Right lobe of liver (tissue), 6 donors: ENCODE data around the gene EYA3. TPM values are rescaled to one million over a fixed set of nuclear protein-coding genes. Genes with fewer than 3 reads are reported as not detected.

Source experiments
- ATAC-seq, 4 donors: fragments of 200-7000 bp; cut with Tn5 transposase; one replicate each; pipeline ENCODE4 v1.9.1; 2020; ENCODE audit warnings: mild to moderate bottlenecking in 4 of 4, moderate library complexity in 4 of 4
- DNase-seq, 3 donors: peaks; one replicate each; pipeline ENCODE4 v3.0.0-alpha.2; 2020
- H3K27ac ChIP-seq, 3 donors: fragments of 200-600 bp; one replicate each; pipeline ENCODE4 v1.8.0; 2022
- H3K27me3 ChIP-seq, 2 donors: fragments of 200-600 bp; one replicate each; pipeline ENCODE4 v1.8.0; 2022
- H3K36me3 ChIP-seq, 4 donors: fragments of 200-600 bp; sonication (generic) in 1 of 4; one replicate each; pipeline versions ENCODE4 v1.5.1 to v1.8.0; 2017 to 2022; ENCODE audit warnings: control low read depth in 1 of 4
- H3K4me1 ChIP-seq, 4 donors: fragments of 200-600 bp; sonication (generic) in 1 of 4; one replicate each; pipeline versions ENCODE4 v1.5.1 to v1.8.0; 2017 to 2022; ENCODE audit warnings: control low read depth in 1 of 4
- H3K4me3 ChIP-seq, 3 donors: fragments of 200-600 bp; one replicate each; pipeline ENCODE4 v1.8.0; 2022
- H3K9me3 ChIP-seq, 4 donors: fragments of 200-600 bp; sonication (generic) in 1 of 4; one replicate each; pipeline versions ENCODE4 v1.5.1 to v1.8.0; 2017 to 2022; ENCODE audit warnings: control low read depth in 1 of 4
- CTCF ChIP-seq, 4 donors: fragments of 200-600 bp in 3 of 4; fragments of 450-650 bp in 1 of 4; IDR thresholded peaks; one replicate each; pipeline versions ENCODE4 v1.5.1 to v1.8.0; 2016 to 2022; ENCODE audit warnings: antibody characterized with exemption in 4 of 4, mild to moderate bottlenecking in 2 of 4
- POLR2A ChIP-seq: fragments of 450-650 bp; IDR thresholded peaks from one replicate; pipeline ENCODE4 v1.6.1; 2017; ENCODE audit warnings: antibody characterized with exemption, mild to moderate bottlenecking
- WGBS: methylation state at CpG from one replicate; pipeline ENCODE4 v1.1.6; 2018; ENCODE audit warnings: low coverage, low lambda C conversion rate; ENCODE audit not compliant: insufficient coverage; ENCODE audit errors: missing lambda C conversion rate; 5-methylcytosine and 5-hydroxymethylcytosine counted together
- intact Hi-C, 2 donors: fragments of 100-400 bp; cut with DNase I; formaldehyde crosslinking; loops; one replicate each; pipeline versions ENCODE4 v1.11.2 to v1.14.1; 2022
- total RNA-seq, 6 experiments: library from RNA; depleted of rRNA in 2 of 6; stranded (reverse); fragments of >200 nt in 2 of 6; fragmentation: NEBNext Ultra II Directional in 3 of 6; extraction: Animal tissue kit (Norgen Biotek cat#: 25700) in 3 of 6; gene quantifications; one replicate each; pipeline versions ENCODE4 v1.1.0 to v1.2.4, GENCODE V29; 2016 to 2023
- donor health status: DM: no; HTN: yes; CAD: no.
- donor health status: DM: no; HTN: no; CAD: no.
- donor health status: DM: no; HTN: no; CAD: no.
- donor health status: DM: no; HTN: yes; CAD: no.
- donor health status: DM: no; HTN: yes; CAD: no.

Gene EYA3
- total RNA-seq, 6 experiments from 2014 or later, result 6.6 to 10.2 (median 7.3) TPM

- intact Hi-C loops, result no loop called here
- no peaks in the 10 kb centered on the region for H3K36me3 ChIP-seq
- H3K27ac ChIP-seq, result no peak overlapping the region
- H3K4me1 ChIP-seq, result no peaks in the 10 kb centered on the region
- no peak overlapping the region for H3K4me3 ChIP-seq
- no peaks in the 10 kb centered on the region for H3K9me3 ChIP-seq
- TF ChIP-seq CTCF (IDR thresholded peaks at IDR 0.05) (no peak), POLR2A (no peak)
- no peak for ATAC-seq
- 68% methylated on average over 3 of the region's 3 CpGs for WGBS
- DNase-seq, result no peak
- no peaks in the 10 kb centered on the region for H3K27me3 ChIP-seq
Measured at GRCh38 chr1:28066393-28067154, 21.8 kb downstream of the EYA3 start.

- Histone ChIP-seq H3K4me1 (no peaks in the 10 kb centered on the region), H3K36me3 (no peaks in the 10 kb centered on the region), H3K27me3 (no peaks in the 10 kb centered on the region), H3K9me3 (no peaks in the 10 kb centered on the region), H3K27ac (no peak overlapping the region), H3K4me3 (no peak overlapping the region)
- TF ChIP-seq POLR2A, result no peak
- no peak for TF ChIP-seq CTCF (IDR thresholded peaks at IDR 0.05)
- ATAC-seq (no peak), DNase-seq (no peak)
- WGBS, result 64% methylated on average over 5 of the region's 5 CpGs
- intact Hi-C loops, result no loop called here
Measured at GRCh38 chr1:28064064-28064463, 24.3 kb downstream of the EYA3 start.

GRCh38 chr1:28062806-28063205, 25.6 kb downstream of the EYA3 start:
- Histone ChIP-seq H3K4me1 (no peaks in the 10 kb centered on the region), H3K4me3 (no peak overlapping the region), H3K27ac (no peak overlapping the region), H3K9me3 (no peaks in the 10 kb centered on the region), H3K36me3 (no peaks in the 10 kb centered on the region), H3K27me3 (no peaks in the 10 kb centered on the region)
- ATAC-seq, result peak in 3 of 4 donors; percentile 28 to 48 (median 33)
- DNase-seq, result no peak
- WGBS, result 64% methylated on average over 7 of the region's 7 CpGs
- TF ChIP-seq CTCF (IDR thresholded peaks at IDR 0.05), result no peak
- no peak for TF ChIP-seq POLR2A
- intact Hi-C loops, result no loop called here

- Histone ChIP-seq H3K36me3 (peaks cover 0 to 4% (median 0%) of the 10 kb centered on the region in 4 donors), H3K4me1 (no peaks in the 10 kb centered on the region), H3K4me3 (no peak overlapping the region), H3K27me3 (no peaks in the 10 kb centered on the region), H3K27ac (no peak overlapping the region), H3K9me3 (peaks cover 0 to 2% (median 0%) of the 10 kb centered on the region in 4 donors)
- no peak for TF ChIP-seq CTCF (IDR thresholded peaks at IDR 0.05)
- no peak for TF ChIP-seq POLR2A
- intact Hi-C loops, result no loop called here
- ATAC-seq (no peak), DNase-seq (no peak)
- 74% methylated on average over 8 of the region's 8 CpGs for WGBS
Measured at GRCh38 chr1:28058971-28059878, 29.2 kb downstream of the EYA3 start.
